ENCODE results near the gene GSG1. TPM values are rescaled to one million over a fixed set of nuclear protein-coding genes. Genes with fewer than 3 reads are reported as not detected.

Gene GSG1
- 0.32 TPM in 1 of 2 replicates, not detected in the other for total RNA-seq (2014; rRNA removed; shearing (Covaris generic))

DNA sequence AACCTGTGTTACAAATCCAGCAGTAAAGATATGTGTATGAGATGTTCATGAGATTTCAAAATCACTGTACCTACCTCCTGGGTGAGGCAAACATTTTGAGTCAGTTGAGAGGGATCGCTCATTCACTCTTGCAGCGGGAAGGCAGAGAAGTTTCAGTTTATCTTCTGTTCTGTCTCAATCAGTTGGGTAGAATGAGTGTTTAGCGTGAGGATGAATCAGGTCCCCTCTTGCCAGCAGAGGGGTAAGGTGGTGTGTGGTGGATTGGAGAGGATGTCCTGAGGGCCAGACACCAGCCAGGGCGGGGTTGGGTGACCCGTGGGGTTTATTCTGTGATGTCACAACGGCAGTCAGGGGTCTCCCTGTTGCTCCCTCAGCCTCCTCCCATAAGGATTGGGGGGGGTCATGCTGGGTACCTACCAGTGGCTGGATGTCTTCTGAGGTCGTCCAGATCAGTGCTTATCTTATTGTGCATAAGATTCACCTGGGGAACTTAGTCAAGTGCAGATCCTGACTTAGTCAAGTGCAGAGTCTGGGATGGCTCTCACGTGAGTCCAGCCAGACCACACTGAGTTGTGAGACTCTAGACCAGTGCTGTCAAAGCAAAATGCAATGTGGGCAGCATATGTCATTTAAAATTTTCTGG, at the start of gene GSG1:
Gene GSG1, minus strand, starts transcription at position 277 of the 643 bp plus-strand sequence. Its CDS starts 155 bp downstream, at position 122.
- Histone ChIP-seq H3K4me3 (no peak within 1 kb of the TSS), H3K27me3 (replicated peaks) (no peaks in the 10 kb centered on the region), H3K27ac (peak within 1 kb of the TSS; percentile 100), H3K9me3 (replicated peaks) (no peaks in the 10 kb centered on the region), H3K4me1 (replicated peaks) (peaks cover 41% of the 10 kb centered on the region), H3K36me3 (0 out of 2 replicates have a peak, but pooled peaks cover 3% of the 10 kb centered on the region)
- DNase-seq (ENCODE audit: low read depth in 1 of 2, low spot score in 2 of 2): no peak

DNA sequence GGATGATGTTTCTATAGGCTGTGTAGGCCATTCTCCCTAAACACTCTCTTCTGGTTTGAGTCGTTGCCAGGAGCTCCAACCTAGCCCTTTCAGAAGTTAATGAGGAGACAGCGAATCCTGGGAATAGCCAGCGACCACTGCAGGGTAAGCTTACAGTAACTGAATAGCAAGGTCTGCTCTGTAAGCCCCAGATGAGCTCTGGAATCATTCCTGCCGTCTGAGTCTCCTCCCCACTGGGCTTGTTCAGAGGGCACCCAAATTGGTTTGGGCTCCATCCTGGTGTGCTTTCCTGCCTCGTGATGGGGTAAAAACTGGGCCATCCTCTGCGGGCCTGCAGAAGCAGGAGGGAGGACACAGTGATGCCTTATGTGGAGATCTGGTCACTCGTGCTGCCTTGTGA, 49.7 kb upstream of the GSG1 start:
- Histone ChIP-seq H3K4me3 (no peak overlapping the region), H3K4me1 (replicated peaks) (no peaks in the 10 kb centered on the region), H3K36me3 (no peaks in the 10 kb centered on the region), H3K27me3 (replicated peaks) (no peaks in the 10 kb centered on the region), H3K27ac (no peak overlapping the region), H3K9me3 (replicated peaks) (no peaks in the 10 kb centered on the region)
- DNase-seq (ENCODE audit: low read depth in 1 of 2, low spot score in 2 of 2): no peak

DNA sequence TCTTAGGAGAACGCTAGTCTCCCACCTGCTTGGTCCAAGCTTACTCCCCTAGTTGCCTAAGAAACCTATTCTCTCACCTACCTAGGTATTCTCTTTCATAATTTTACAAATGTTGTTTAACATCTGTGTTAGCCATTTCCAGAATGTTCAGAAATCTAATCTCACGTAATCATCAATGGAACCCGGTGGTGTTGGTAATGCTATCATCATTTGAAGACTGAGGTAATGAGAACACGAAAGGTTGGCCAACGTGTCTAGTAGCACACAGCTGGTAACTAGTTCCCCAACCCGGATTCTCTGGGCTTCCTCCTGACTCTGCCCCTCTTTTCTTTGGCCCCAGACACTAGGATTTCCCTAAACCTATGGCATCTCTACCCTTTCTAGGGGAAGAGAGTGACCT, 49.3 kb upstream of the GSG1 start:
- Histone ChIP-seq H3K9me3 (replicated peaks) (no peaks in the 10 kb centered on the region), H3K36me3 (no peaks in the 10 kb centered on the region), H3K27ac (no peak overlapping the region), H3K27me3 (replicated peaks) (no peaks in the 10 kb centered on the region), H3K4me1 (replicated peaks) (no peaks in the 10 kb centered on the region), H3K4me3 (no peak overlapping the region)
- DNase-seq (ENCODE audit: low read depth in 1 of 2, low spot score in 2 of 2): no peak

DNA sequence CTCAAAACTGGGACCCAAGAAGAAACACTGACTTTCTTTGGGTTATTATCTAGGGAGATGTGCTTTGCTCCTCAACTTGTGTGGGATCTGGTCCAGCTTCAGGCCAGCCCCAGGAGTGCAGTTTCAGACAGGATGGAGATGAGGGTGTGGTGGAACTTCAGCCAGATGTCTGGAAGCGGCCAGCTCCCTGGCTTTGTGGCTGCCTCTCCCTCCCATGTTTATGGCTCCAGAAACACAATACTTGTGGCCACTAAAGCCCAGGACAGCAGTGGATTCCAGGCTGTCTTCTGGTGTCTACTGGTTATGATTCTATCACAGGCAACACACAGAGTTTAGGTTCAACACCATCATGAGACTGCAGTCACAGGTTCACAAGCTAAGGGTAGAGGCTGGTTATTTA, 48.8 kb upstream of the GSG1 start:
- Histone ChIP-seq H3K9me3 (replicated peaks) (no peaks in the 10 kb centered on the region), H3K4me1 (replicated peaks) (no peaks in the 10 kb centered on the region)
- DNase-seq (ENCODE audit: low read depth in 1 of 2, low spot score in 2 of 2): no peak

DNA sequence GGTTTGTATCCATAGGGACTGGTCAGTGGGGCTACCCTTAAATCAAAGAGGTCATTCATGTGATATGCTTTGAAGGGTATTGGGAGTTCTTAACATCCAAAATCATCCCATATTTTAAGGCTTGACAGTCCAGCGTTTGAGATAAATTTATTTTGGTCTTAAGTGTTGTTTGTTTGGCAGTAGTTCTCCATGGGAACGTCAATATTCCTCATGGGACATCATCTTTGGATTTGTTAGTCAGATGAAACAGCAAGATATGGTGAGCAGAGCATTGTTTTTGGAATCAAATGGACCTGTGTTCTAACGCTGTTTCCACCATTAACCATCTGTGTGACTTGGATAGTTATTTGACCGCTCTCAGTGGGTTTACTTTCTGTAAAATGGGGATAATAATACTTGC, 45.9 kb upstream of the GSG1 start:
- H3K4me1 ChIP-seq (replicated peaks): no peaks in the 10 kb centered on the region
- DNase-seq (ENCODE audit: low read depth in 1 of 2, low spot score in 2 of 2): no peak
- H3K27ac ChIP-seq: no peak overlapping the region
- no peaks in the 10 kb centered on the region for H3K9me3 ChIP-seq (replicated peaks)
- H3K36me3 ChIP-seq: no peaks in the 10 kb centered on the region
- H3K4me3 ChIP-seq: no peak overlapping the region
- H3K27me3 ChIP-seq (replicated peaks): no peaks in the 10 kb centered on the region

More for the DNA sequence above, 48.8 kb upstream of the GSG1 start:
- H3K4me3 ChIP-seq: no peak overlapping the region
- no peaks in the 10 kb centered on the region for H3K27me3 ChIP-seq (replicated peaks)
- H3K36me3 ChIP-seq: no peaks in the 10 kb centered on the region
- H3K27ac ChIP-seq: no peak overlapping the region

DNA sequence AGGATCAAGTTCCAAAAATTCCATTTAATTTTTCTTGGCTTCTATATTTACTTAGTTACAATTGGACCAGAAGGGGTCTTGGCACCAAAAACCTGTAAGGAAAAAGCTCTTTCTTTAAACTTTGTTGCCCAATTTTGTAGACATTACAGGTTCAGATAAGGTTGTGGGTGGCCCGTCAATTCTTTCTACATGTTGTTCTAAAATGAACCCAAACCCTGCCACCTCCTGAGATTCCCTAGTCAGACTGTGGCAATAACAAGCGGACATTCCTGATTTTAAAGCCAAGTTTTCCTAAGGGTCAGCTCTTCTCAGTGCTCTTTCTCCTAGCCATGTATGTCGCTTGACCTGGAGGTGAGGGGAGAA, 45.0 kb upstream of the GSG1 start:
- no peaks in the 10 kb centered on the region for H3K9me3 ChIP-seq (replicated peaks)

DNA sequence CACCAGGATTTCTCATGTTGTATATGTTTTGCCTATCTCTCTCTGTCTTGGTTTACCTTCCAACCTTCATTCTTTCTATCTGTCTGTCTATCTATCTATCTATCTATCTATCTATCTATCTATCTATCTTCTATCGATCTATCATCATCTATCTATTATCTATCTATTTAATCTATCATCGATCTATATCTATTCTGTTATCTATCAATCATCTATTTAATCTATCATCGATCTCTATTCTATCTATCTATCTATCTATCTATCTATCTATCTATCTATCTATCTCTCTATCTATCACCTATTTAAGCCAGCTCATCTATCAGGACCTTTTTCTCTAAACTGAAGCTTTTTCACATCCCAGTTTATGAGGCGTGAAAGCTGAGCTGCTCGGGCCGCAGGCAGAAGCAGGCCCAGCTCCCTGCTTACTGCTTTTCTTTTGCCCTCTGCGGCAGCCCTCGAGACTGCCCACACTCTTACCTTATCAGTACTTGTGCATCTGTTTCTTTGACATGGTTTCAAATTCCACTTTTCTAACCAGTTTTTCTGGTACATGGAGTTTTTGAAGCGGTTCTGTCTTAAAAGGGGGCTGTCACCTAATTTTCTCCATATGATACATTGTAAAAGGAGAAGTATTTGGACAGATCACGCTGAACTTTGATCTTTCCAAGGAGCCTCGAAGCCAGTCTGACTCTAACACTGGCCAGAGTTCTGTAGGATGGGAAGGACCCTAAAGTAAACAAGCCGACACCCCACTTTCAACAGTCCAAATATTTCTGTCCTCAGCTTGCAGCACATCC, 44.4 kb upstream of the GSG1 start:
- no peak for DNase-seq (ENCODE audit: low read depth in 1 of 2, low spot score in 2 of 2)
- no peaks in the 10 kb centered on the region for H3K9me3 ChIP-seq (replicated peaks)
- H3K36me3 ChIP-seq: no peaks in the 10 kb centered on the region
- no peak overlapping the region for H3K4me3 ChIP-seq
- H3K27ac ChIP-seq: no peak overlapping the region
- H3K4me1 ChIP-seq (replicated peaks): no peaks in the 10 kb centered on the region
- no peaks in the 10 kb centered on the region for H3K27me3 ChIP-seq (replicated peaks)

More for the DNA sequence above, 45.0 kb upstream of the GSG1 start:
- Histone ChIP-seq H3K36me3 (no peaks in the 10 kb centered on the region), H3K27me3 (replicated peaks) (no peaks in the 10 kb centered on the region), H3K27ac (no peak overlapping the region), H3K4me1 (replicated peaks) (no peaks in the 10 kb centered on the region), H3K4me3 (no peak overlapping the region)
- no peak for DNase-seq (ENCODE audit: low read depth in 1 of 2, low spot score in 2 of 2)

DNA sequence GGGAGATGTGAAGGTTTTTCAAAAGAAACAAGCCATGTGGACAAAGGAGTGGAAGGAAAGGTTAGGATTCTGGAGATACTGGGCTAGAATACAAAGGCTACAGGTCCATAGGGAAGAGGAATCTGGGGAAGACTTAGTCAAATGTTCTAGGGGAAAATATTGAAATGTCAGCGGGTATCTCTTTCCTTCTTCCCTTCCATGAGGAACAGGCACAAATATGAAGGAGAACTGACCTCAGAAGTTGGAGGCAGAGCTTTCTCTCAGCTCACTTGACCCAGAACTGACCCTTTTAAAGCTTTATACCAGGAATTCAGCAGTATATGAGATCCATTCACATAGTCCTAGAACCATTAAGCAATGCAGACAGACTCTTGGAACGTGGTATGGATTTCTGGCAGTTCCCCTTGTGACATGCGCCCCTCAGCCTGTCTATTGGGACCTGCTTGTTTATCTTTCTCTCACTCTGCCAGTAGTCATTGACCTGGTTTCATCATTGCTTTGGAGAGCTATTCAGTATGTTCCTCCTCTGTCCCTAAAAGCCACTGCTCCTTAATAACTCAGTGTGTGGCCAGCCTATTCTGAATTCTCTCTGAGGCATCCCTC, 43.0 kb upstream of the GSG1 start:
- no peak for DNase-seq (ENCODE audit: low read depth in 1 of 2, low spot score in 2 of 2)
- no peaks in the 10 kb centered on the region for H3K27me3 ChIP-seq (replicated peaks)
- H3K4me3 ChIP-seq: no peak overlapping the region

DNA sequence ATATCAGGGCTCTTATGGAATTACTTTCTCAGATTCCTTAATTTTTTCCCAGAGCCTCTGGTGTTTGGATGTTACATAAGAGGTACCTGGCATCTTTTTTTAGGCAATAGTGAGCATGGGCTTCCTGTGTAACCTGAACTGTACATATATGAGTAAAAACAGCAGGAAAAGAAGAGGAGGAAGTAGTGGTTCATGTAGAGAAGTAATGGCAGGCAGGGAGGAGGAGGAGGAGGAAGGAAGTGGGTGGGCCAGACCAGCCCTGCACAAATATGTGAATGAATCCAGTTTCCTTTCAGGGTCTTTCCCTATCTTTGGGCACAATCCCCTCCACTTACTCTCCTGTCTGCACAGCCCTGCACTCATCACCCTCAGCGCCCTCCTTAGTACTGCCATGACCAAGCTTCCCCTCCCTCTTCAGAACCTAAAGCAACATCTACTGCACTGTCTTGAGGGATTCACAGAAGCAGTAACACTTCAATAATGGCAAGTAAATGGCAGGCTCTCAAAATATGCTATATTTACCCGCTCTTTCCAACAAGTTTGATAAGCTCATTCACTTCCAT, 40.9 kb upstream of the GSG1 start:
- no peak overlapping the region for H3K27ac ChIP-seq
- H3K4me3 ChIP-seq: no peak overlapping the region
- DNase-seq (ENCODE audit: low read depth in 1 of 2, low spot score in 2 of 2): no peak
- H3K36me3 ChIP-seq: no peaks in the 10 kb centered on the region
- H3K9me3 ChIP-seq (replicated peaks): no peaks in the 10 kb centered on the region
- no peaks in the 10 kb centered on the region for H3K4me1 ChIP-seq (replicated peaks)
- no peaks in the 10 kb centered on the region for H3K27me3 ChIP-seq (replicated peaks)

More for the DNA sequence above, 43.0 kb upstream of the GSG1 start:
- Histone ChIP-seq H3K36me3 (no peaks in the 10 kb centered on the region), H3K4me1 (replicated peaks) (no peaks in the 10 kb centered on the region), H3K9me3 (replicated peaks) (no peaks in the 10 kb centered on the region), H3K27ac (no peak overlapping the region)

DNA sequence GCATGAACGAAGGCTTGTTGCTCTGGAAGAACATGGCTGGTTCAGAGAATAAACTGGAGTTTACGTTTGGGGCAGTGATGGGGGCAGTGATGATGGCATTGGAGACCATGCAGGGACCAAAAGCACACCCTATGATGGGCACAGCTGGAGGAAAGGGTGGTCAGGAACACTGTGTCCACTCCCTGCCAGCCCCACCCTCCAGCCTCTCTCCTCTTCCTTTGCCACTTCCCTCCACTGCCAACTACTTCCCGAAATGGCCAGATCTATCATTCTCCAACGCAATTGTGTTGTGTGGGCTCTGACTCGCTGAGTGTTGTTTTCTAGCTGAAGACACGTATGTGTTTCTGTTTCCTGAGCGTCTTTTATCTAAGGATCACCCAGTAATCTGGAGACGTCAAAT, 39.3 kb upstream of the GSG1 start:
- H3K9me3 ChIP-seq (replicated peaks): no peaks in the 10 kb centered on the region
- DNase-seq (ENCODE audit: low read depth in 1 of 2, low spot score in 2 of 2): no peak
- no peaks in the 10 kb centered on the region for H3K36me3 ChIP-seq

DNA sequence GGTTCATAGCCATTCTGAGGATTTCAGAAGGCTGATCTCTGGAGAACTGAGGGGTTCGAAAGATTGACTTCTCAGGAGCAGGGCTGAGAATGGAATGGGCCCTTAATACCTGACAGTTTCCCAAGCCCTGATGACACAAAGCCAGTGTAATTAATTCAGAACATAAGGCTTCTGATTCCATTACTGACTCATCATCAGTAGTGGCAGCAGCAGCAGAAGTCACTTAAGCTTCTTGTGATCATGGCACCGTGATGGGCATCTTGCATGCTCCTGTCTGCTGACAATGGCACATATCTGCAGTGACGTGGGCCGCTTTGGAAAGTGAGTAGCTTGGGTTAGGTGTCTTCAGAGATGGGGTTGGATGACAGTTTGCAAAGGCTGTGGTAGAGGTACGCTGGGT, 38.2 kb upstream of the GSG1 start:
- H3K4me1 ChIP-seq (replicated peaks): peaks cover 3% of the 10 kb centered on the region
- H3K36me3 ChIP-seq: no peaks in the 10 kb centered on the region
- H3K27ac ChIP-seq: no peak overlapping the region
- H3K9me3 ChIP-seq (replicated peaks): no peaks in the 10 kb centered on the region
- H3K27me3 ChIP-seq (replicated peaks): no peaks in the 10 kb centered on the region
- no peak overlapping the region for H3K4me3 ChIP-seq
- DNase-seq (ENCODE audit: low read depth in 1 of 2, low spot score in 2 of 2): no peak

More for the DNA sequence above, 39.3 kb upstream of the GSG1 start:
- Histone ChIP-seq H3K4me1 (replicated peaks) (no peaks in the 10 kb centered on the region), H3K27ac (no peak overlapping the region), H3K4me3 (no peak overlapping the region), H3K27me3 (replicated peaks) (no peaks in the 10 kb centered on the region)

DNA sequence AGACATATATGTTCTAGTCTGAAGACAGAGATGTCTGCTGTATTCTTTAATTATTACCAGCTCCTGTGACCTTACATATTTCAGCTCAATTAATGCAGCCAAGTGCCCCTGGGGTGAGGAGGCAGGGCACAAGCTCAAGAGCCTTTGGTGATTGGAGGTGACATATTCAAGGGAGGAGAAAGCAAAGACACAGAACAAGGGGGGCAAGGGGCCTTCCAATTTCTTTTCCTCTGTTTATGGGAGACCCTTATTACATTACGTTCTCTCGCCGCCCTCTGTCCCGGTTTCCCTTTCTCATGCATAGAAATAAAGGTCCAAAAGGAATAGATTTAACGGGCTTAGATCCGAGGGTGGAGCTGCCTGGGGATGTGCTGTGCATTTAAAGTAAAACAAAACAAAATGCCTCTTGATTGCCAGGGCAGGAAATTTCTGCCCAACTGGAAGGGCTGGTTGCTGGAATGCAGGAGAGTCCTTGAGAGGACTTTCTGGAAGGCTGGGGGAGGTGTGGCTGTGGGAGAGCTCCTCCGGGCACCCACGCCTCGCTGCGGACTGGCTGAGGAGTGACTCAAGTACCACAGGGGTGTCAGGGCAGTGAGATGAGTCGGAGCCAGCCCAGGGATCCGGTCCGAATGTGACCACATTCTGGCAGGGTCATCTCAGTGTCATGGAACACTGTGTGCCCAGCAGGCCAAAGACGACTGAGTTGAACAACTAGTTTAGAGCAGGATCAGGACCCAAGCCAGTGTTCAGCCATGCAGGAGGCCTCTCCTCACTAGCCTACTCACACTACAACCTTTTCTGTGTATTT, 32.1 kb upstream of the GSG1 start:
- peak; percentile 67 to 89 for DNase-seq (ENCODE audit: low read depth in 1 of 2, low spot score in 2 of 2)
- Histone ChIP-seq H3K9me3 (replicated peaks) (no peaks in the 10 kb centered on the region), H3K4me3 (no peak overlapping the region), H3K27ac (peak overlapping the region; percentile 18), H3K4me1 (replicated peaks) (peaks cover 29% of the 10 kb centered on the region), H3K27me3 (replicated peaks) (no peaks in the 10 kb centered on the region), H3K36me3 (no peaks in the 10 kb centered on the region)

DNA sequence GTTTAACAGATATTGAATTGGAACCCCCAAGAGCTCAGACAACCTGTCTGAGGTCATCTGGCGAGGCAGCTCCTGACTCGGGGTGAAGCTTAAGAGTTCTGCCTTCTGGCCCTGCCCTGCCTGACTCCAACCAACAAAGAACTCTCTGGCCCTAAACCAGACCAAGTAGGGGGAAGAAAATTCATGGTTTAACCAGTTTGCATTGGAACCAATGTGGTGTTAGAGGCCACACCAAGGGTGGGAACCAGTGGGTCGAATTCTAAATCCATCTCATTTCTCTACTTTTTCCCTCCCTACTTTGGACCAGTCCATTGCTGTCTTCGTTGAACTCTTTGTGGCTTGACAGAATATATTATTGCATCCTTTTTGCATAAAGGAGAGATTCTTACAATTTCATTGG, 30.4 kb upstream of the GSG1 start:
- Histone ChIP-seq H3K27ac (no peak overlapping the region), H3K36me3 (no peaks in the 10 kb centered on the region), H3K4me3 (no peak overlapping the region), H3K27me3 (replicated peaks) (no peaks in the 10 kb centered on the region), H3K9me3 (replicated peaks) (no peaks in the 10 kb centered on the region), H3K4me1 (replicated peaks) (peaks cover 31% of the 10 kb centered on the region)
- no peak for DNase-seq (ENCODE audit: low read depth in 1 of 2, low spot score in 2 of 2)
